Spinal cord (tissue), 10 donors: ENCODE data around the gene TMEM120B. TPM values are rescaled to one million over a fixed set of nuclear protein-coding genes. Genes with fewer than 3 reads are reported as not detected.
"Not testable (repeated sequence)": the region's sequence is repeated elsewhere in the genome, so short reads cannot be mapped to it uniquely, and the experiment has no call there.

ENCODE experiments used
- DNase-seq, 6 donors: peaks; one replicate each; pipeline versions ENCODE4 v3.0.0 to v3.0.0-alpha.2; 2013 to 2015; ENCODE audit warnings: low spot score in 6 of 6, low read depth in 4 of 6
- H3K27ac ChIP-seq: one replicate; pipeline ENCODE4 v1.5.1; 2013; ENCODE audit warnings: low read depth, low read length, control low read depth
- H3K27me3 ChIP-seq: one replicate; pipeline ENCODE4 v1.6.1; 2013; ENCODE audit warnings: low read length; ENCODE audit not compliant: control insufficient read depth, insufficient read depth
- H3K36me3 ChIP-seq: one replicate; pipeline ENCODE4 v1.6.1; 2013; ENCODE audit warnings: low read length; ENCODE audit not compliant: control insufficient read depth, insufficient read depth
- H3K4me1 ChIP-seq: one replicate; pipeline ENCODE4 v1.6.1; 2013; ENCODE audit warnings: low read length; ENCODE audit not compliant: control insufficient read depth, insufficient read depth
- H3K4me3 ChIP-seq: one replicate; pipeline ENCODE4 v1.5.1; 2013; ENCODE audit warnings: low read depth, low read length, control low read depth
- H3K9me3 ChIP-seq: one replicate; pipeline ENCODE4 v1.6.1; 2013; ENCODE audit warnings: low read length; ENCODE audit not compliant: control insufficient read depth, insufficient read depth
- WGBS: methylation state at CpG from one replicate; pipeline ENCODE4 v1.1.5; 2013; ENCODE audit warnings: missing lambda C conversion rate; ENCODE audit not compliant: insufficient coverage; 5-methylcytosine and 5-hydroxymethylcytosine counted together
- polyA plus RNA-seq, 2 donors: library from polyadenylated mRNA; unstranded; fragments of 120-200 nt; gene quantifications; one replicate each; pipeline ENCODE4 v1.2.1, GENCODE V29; 2013; ENCODE audit not compliant: insufficient read length in 2 of 2
- total RNA-seq, 2 donors: library from RNA; depleted of rRNA in 1 of 2; stranded (reverse); fragments of 120-200 nt in 1 of 2; fragments of >200 nt in 1 of 2; gene quantifications; one replicate each; pipeline versions ENCODE4 v1.2.3 to v1.2.4, GENCODE V29; 2013 to 2014
- donor health status: healthy.

TMEM120B gene
- total and polyA plus RNA-seq, 4 donors = 6.1 to 22.2 (median 9.7) TPM

- no peaks in the 10 kb centered on the region for H3K27me3 ChIP-seq
- peaks cover 22% of the 10 kb centered on the region for H3K36me3 ChIP-seq
- no peak overlapping the region for H3K4me3 ChIP-seq
- DNase-seq = no peak
- H3K4me1 ChIP-seq = peaks cover 13% of the 10 kb centered on the region
- no peak overlapping the region for H3K27ac ChIP-seq
- H3K9me3 ChIP-seq = no peaks in the 10 kb centered on the region
- WGBS = 93% methylated on average over 6 of the region's 6 CpGs
Measured at GRCh38 chr12:121786440-121786825, 73.9 kb downstream of the TMEM120B start.

GRCh38 chr12:121787063-121788025 is 74.8 kb downstream of the TMEM120B start:
- Histone ChIP-seq H3K4me1 (peaks cover 17% of the 10 kb centered on the region), H3K36me3 (peaks cover 26% of the 10 kb centered on the region), H3K9me3 (no peaks in the 10 kb centered on the region), H3K27me3 (no peaks in the 10 kb centered on the region), H3K27ac (no peak overlapping the region), H3K4me3 (no peak overlapping the region)
- 93% methylated on average over 7 of the region's 17 CpGs for WGBS
- DNase-seq = no peak

- WGBS = no CpG with 5 or more reads among the region's 7 CpGs
- no peak for DNase-seq
- Histone ChIP-seq H3K4me3 (no peak overlapping the region), H3K27me3 (no peaks in the 10 kb centered on the region), H3K36me3 (peaks cover 34% of the 10 kb centered on the region), H3K9me3 (no peaks in the 10 kb centered on the region), H3K27ac (no peak overlapping the region), H3K4me1 (peaks cover 27% of the 10 kb centered on the region)
Measured at GRCh38 chr12:121788176-121788818, 75.7 kb downstream of the TMEM120B start.

- Histone ChIP-seq H3K4me3 (no peak overlapping the region), H3K36me3 (peaks cover 35% of the 10 kb centered on the region), H3K9me3 (no peaks in the 10 kb centered on the region), H3K4me1 (peaks cover 37% of the 10 kb centered on the region), H3K27me3 (peaks cover 5% of the 10 kb centered on the region), H3K27ac (peak overlapping the region; percentile 47)
- no peak for DNase-seq
- WGBS = 67% methylated on average over 11 of the region's 13 CpGs
Measured at GRCh38 chr12:121789233-121789781, 76.8 kb downstream of the TMEM120B start.

GRCh38 chr12:121789800-121790728 is 77.5 kb downstream of the TMEM120B start:
- 62% methylated on average over 28 of the region's 28 CpGs for WGBS
- H3K36me3 ChIP-seq = peaks cover 37% of the 10 kb centered on the region
- peak overlapping the region; percentile 47 for H3K27ac ChIP-seq
- no peak overlapping the region for H3K4me3 ChIP-seq
- no peaks in the 10 kb centered on the region for H3K9me3 ChIP-seq
- peaks cover 44% of the 10 kb centered on the region for H3K4me1 ChIP-seq
- DNase-seq = no peak
- peaks cover 5% of the 10 kb centered on the region for H3K27me3 ChIP-seq

- Histone ChIP-seq H3K36me3 (peaks cover 44% of the 10 kb centered on the region), H3K4me1 (peaks cover 51% of the 10 kb centered on the region)
- H3K27me3 ChIP-seq, H3K9me3 ChIP-seq, H3K4me3 ChIP-seq, H3K27ac ChIP-seq, DNase-seq: not testable (repeated sequence)
- WGBS = 89% methylated on average over 7 of the region's 8 CpGs
Measured at GRCh38 chr12:121790785-121791184, 78.2 kb downstream of the TMEM120B start.

GRCh38 chr12:121791671-121792551 is 79.4 kb downstream of the TMEM120B start:
- H3K4me3 ChIP-seq = no peak overlapping the region

GRCh38 chr12:121792607-121793439 is 80.3 kb downstream of the TMEM120B start:
- peaks cover 72% of the 10 kb centered on the region for H3K4me1 ChIP-seq
- no peaks in the 10 kb centered on the region for H3K9me3 ChIP-seq
- no peak overlapping the region for H3K27ac ChIP-seq
- 32% methylated on average over 34 of the region's 48 CpGs for WGBS
- peaks cover 54% of the 10 kb centered on the region for H3K36me3 ChIP-seq
- peak overlapping the region; percentile 26 for H3K4me3 ChIP-seq
- H3K27me3 ChIP-seq = peaks cover 5% of the 10 kb centered on the region
- peak in 1 of 6 donors; percentile 7 for DNase-seq

More at GRCh38 chr12:121791671-121792551, 79.4 kb downstream of the TMEM120B start:
- H3K27me3 ChIP-seq = peaks cover 5% of the 10 kb centered on the region
- H3K9me3 ChIP-seq = no peaks in the 10 kb centered on the region
- peaks cover 51% of the 10 kb centered on the region for H3K36me3 ChIP-seq
- no peak for DNase-seq
- no peak overlapping the region for H3K27ac ChIP-seq
- WGBS = 76% methylated on average over 10 of the region's 14 CpGs
- peaks cover 63% of the 10 kb centered on the region for H3K4me1 ChIP-seq
